Endothelial cell of hepatic sinusoid (primary cell): ENCODE data around the gene BET1L.
"Not testable (repeated sequence)": the region's sequence is repeated elsewhere in the genome, so short reads cannot be mapped to it uniquely, and the experiment has no call there.

Source experiments
- in situ Hi-C: cut with HindIII; loops from 2 replicates; pipeline ENCODE4 v1.10.0; 2017; ENCODE audit warnings: low sequenced_read_pairs

The BET1L gene

GRCh38 chr11:199004-199581 is 8.1 kb downstream of the BET1L start:
- in situ Hi-C loops: no loop called here

- in situ Hi-C loops: no loop called here
These were observed 8.9 kb downstream of the BET1L start for GRCh38 chr11:198236-198806.

GRCh38 chr11:197741-198235 is 9.4 kb downstream of the BET1L start:
- in situ Hi-C loops: no loop called here

GRCh38 chr11:196786-197731 is 10.1 kb downstream of the BET1L start:
- in situ Hi-C loops: no loop called here

GRCh38 chr11:193481-193880 is 13.7 kb downstream of the BET1L start:
- in situ Hi-C loops: not testable (repeated sequence)

GRCh38 chr11:192674-193128 is 14.5 kb downstream of the BET1L start, which contains the start of gene SCGB1C1:
Gene SCGB1C1, plus strand, starts transcription at chr11:193078. Its CDS starts 22 bp downstream, at chr11:193100.
- in situ Hi-C loops: not testable (repeated sequence)

GRCh38 chr11:191490-192478 is 15.4 kb downstream of the BET1L start:
- in situ Hi-C loops: not testable (repeated sequence)

- in situ Hi-C loops: not testable (repeated sequence)
These were observed 16.7 kb downstream of the BET1L start for GRCh38 chr11:190546-190945.

GRCh38 chr11:189843-190311 is 17.3 kb downstream of the BET1L start:
- in situ Hi-C loops: not testable (repeated sequence)

- in situ Hi-C loops: not testable (repeated sequence)
These were observed 17.9 kb downstream of the BET1L start for GRCh38 chr11:189200-189783.

- in situ Hi-C loops: not testable (repeated sequence)
These were observed 27.0 kb downstream of the BET1L start for GRCh38 chr11:180242-180641.
